Neural progenitor cell (in vitro differentiated cells): ENCODE results near the gene CTF1. TPM values are rescaled to one million over a fixed set of nuclear protein-coding genes. Genes with fewer than 3 reads are reported as not detected.
"Not testable (repeated sequence)": the region's sequence is repeated elsewhere in the genome, so short reads cannot be mapped to it uniquely, and the experiment has no call there.

ENCODE experiments used
- DNase-seq: peaks from one replicate; pipeline ENCODE4 v3.0.0-alpha.2; 2016; ENCODE audit warnings: low spot score
- H2AFZ ChIP-seq: fragments of 200-600 bp; sonication (generic); replicated peaks from 2 replicates; pipeline ENCODE4 v1.6.1; 2016; ENCODE audit warnings: antibody characterized with exemption
- H3F3A ChIP-seq: fragments of 200-600 bp; sonication (generic); 2 replicates; pipeline ENCODE4 v1.6.1; 2016; ENCODE audit warnings: antibody characterized with exemption, low read depth
- H3K27ac ChIP-seq: fragments of 200-600 bp; sonication (generic); 2 replicates; pipeline ENCODE4 v1.5.1; 2016; ENCODE audit warnings: mild to moderate bottlenecking
- H3K27me3 ChIP-seq: fragments of 200-600 bp; sonication (generic); 2 replicates; pipeline ENCODE4 v1.6.1; 2016; ENCODE audit warnings: mild to moderate bottlenecking, moderate library complexity
- H3K36me3 ChIP-seq: fragments of 200-600 bp; sonication (generic); 2 replicates; pipeline ENCODE4 v1.5.1; 2016
- H3K4me1 ChIP-seq: fragments of 200-600 bp; sonication (generic); 2 replicates; pipeline ENCODE4 v1.6.1; 2016; ENCODE audit warnings: mixed run types
- H3K4me2 ChIP-seq: fragments of 200-600 bp; sonication (generic); 2 replicates; pipeline ENCODE4 v1.6.1; 2016
- H3K4me3 ChIP-seq: fragments of 200-600 bp; sonication (generic); 2 replicates; pipeline ENCODE4 v1.5.1; 2016
- H3K79me2 ChIP-seq: fragments of 200-600 bp; sonication (generic); 2 replicates; pipeline ENCODE4 v1.6.1; 2016; ENCODE audit warnings: low read depth
- H3K9ac ChIP-seq: fragments of 200-600 bp; sonication (generic); 2 replicates; pipeline ENCODE4 v1.6.1; 2016
- H3K9me3 ChIP-seq: fragments of 200-600 bp; sonication (generic); 2 replicates; pipeline ENCODE4 v1.5.1; 2016; ENCODE audit warnings: low read depth
- H4K20me1 ChIP-seq: fragments of 200-600 bp; sonication (generic); 2 replicates; pipeline ENCODE4 v1.6.1; 2016; ENCODE audit warnings: low read depth
- H3K27ac Mint-ChIP-seq: 3 replicates; pipeline ENCODE4 v1.8.0; 2021; ENCODE audit warnings: mixed read lengths
- H3K27me3 Mint-ChIP-seq: 2 replicates; pipeline ENCODE4 v1.8.0; 2022; ENCODE audit warnings: low read depth, mild to moderate bottlenecking, inconsistent platforms, moderate library complexity, mixed read lengths; ENCODE audit not compliant: insufficient read depth
- H3K36me3 Mint-ChIP-seq: 3 replicates; pipeline ENCODE4 v1.8.0; 2021; ENCODE audit warnings: mixed read lengths
- H3K4me1 Mint-ChIP-seq: 3 replicates; pipeline ENCODE4 v1.8.0; 2021; ENCODE audit warnings: mixed read lengths
- H3K4me3 Mint-ChIP-seq: 3 replicates; pipeline ENCODE4 v1.8.0; 2021; ENCODE audit warnings: mild to moderate bottlenecking, moderate library complexity, mixed read lengths
- H3K9me3 Mint-ChIP-seq: 3 replicates; pipeline ENCODE4 v1.8.0; 2020; ENCODE audit warnings: mixed read lengths
- EZH2 ChIP-seq: fragments of 200-600 bp; sonication (generic); IDR thresholded peaks from 2 replicates; pipeline ENCODE4 v1.6.1; 2017; ENCODE audit warnings: antibody characterized with exemption, mild to moderate bottlenecking, moderate library complexity
- EZH2phosphoT487 ChIP-seq: fragments of 200-600 bp; sonication (generic); IDR thresholded peaks from 2 replicates; pipeline ENCODE4 v1.6.1; 2017; ENCODE audit warnings: antibody characterized with exemption
- total RNA-seq: library from RNA; depleted of rRNA; stranded (reverse); fragments of >200 nt; gene quantifications from 2 replicates; pipeline ENCODE4 v1.2.3, GENCODE V29; 2015; ENCODE audit warnings: low replicate concordance
- TF ChIP-seq, protein P1 (sequence below): fragments of 200-600 bp; sonication (generic); IDR thresholded peaks from 2 replicates; pipeline ENCODE4 v1.5.1; 2017; ENCODE audit warnings: antibody characterized with exemption, mild to moderate bottlenecking

Gene CTF1
- total RNA-seq, 1 donor from 2014 or later: 0.39 TPM

DNA sequence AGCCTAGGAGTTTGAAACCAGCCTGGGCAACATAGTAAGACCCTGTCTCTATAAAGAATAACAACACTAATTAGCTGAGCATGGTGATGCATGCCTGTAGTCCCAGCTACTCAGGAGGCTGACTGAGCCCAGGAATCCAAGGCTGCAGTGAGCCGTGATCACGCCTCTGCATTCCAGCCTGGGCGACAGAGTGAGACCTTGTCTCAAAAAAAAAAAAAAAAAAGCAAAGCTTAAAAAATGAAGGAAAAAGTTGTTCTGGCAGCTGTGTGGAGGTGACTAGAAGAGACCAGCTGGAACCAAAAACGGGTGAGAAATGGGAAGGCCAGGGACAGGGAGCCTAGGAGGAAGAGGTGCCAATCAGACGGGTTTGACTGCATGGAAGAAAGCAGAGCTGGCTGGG lies 6.7 kb upstream of the CTF1 start:
- Histone ChIP-seq H3K79me2 (peaks cover 8% of the 10 kb centered on the region), H3K4me1 (peaks cover 7% of the 10 kb centered on the region), H3K27ac (no peak overlapping the region), H3K27me3 (peaks cover 6% of the 10 kb centered on the region), H3K36me3 (no peaks in the 10 kb centered on the region), H2AFZ (no peak overlapping the region), H3K9me3 (no peaks in the 10 kb centered on the region), H4K20me1 (peaks cover 2% of the 10 kb centered on the region), H3F3A (peaks cover 16% of the 10 kb centered on the region), H3K4me3 (no peak overlapping the region), H3K9ac (no peak overlapping the region), H3K4me2 (no peak overlapping the region)
- no peak for DNase-seq
- Mint-ChIP-seq H3K27me3 (peaks cover 6% of the 10 kb centered on the region), H3K27ac (no peak overlapping the region), H3K36me3 (peaks cover 18% of the 10 kb centered on the region), H3K9me3 (no peaks in the 10 kb centered on the region), H3K4me1 (peaks cover 15% of the 10 kb centered on the region), H3K4me3 (peak overlapping the region; percentile 46)
- no peak for TF ChIP-seq EZH2
- TF ChIP-seq, protein P1, sequence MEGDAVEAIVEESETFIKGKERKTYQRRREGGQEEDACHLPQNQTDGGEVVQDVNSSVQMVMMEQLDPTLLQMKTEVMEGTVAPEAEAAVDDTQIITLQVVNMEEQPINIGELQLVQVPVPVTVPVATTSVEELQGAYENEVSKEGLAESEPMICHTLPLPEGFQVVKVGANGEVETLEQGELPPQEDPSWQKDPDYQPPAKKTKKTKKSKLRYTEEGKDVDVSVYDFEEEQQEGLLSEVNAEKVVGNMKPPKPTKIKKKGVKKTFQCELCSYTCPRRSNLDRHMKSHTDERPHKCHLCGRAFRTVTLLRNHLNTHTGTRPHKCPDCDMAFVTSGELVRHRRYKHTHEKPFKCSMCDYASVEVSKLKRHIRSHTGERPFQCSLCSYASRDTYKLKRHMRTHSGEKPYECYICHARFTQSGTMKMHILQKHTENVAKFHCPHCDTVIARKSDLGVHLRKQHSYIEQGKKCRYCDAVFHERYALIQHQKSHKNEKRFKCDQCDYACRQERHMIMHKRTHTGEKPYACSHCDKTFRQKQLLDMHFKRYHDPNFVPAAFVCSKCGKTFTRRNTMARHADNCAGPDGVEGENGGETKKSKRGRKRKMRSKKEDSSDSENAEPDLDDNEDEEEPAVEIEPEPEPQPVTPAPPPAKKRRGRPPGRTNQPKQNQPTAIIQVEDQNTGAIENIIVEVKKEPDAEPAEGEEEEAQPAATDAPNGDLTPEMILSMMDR: no peak
- no peak for TF ChIP-seq EZH2phosphoT487

DNA sequence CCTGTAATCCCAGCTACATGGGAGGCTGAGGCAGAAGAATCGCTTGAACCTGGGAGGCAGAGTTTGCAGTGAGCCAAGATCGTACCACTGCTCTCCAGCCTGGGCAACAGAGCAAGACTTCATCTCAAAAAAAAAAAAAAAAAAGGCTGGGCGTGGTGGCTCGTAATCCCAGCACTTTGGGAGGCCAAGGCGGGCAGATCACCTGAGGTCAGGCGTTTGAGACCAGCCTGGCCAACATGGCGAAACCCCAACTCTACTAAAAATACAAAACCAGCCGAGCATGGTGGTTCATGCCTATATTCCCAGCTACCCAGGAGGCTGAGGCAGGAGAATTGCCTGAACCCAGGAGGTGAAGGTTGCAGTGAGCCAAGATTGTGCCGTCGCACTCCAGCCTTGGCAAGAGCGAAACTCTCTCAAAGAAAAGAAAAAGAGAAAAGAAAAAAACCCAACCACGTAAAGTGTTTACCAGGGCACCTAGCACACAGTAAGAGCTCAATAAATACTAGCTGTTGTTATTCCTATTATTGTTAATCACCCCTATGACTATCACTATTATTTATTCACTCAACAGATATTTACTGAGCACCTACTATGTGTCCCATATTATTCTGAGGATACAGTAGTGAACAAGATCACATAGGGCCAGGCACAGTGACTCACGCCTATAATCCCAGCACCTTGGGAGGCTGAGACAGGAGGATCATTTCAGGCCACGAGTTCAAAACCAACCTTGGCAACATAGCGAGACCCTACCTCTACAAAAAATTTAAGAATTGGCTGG lies 5.2 kb upstream of the CTF1 start:
- peaks cover 14% of the 10 kb centered on the region for H3K4me1 ChIP-seq
- H3K4me2 ChIP-seq, H3K9ac ChIP-seq, H3K9me3 Mint-ChIP-seq, H3K79me2 ChIP-seq, H3K27ac ChIP-seq, H4K20me1 ChIP-seq, H3K36me3 ChIP-seq, H3K9me3 ChIP-seq, H3K4me3 ChIP-seq, H3K27ac Mint-ChIP-seq, DNase-seq, H2AFZ ChIP-seq: not testable (repeated sequence)
- H3F3A ChIP-seq: peaks cover 31% of the 10 kb centered on the region
- peaks cover 13% of the 10 kb centered on the region for H3K27me3 Mint-ChIP-seq
- peaks cover 15% of the 10 kb centered on the region for H3K36me3 Mint-ChIP-seq
- H3K27me3 ChIP-seq: peaks cover 12% of the 10 kb centered on the region
- peaks cover 28% of the 10 kb centered on the region for H3K4me1 Mint-ChIP-seq
- H3K4me3 Mint-ChIP-seq: peak overlapping the region; percentile 75

DNA sequence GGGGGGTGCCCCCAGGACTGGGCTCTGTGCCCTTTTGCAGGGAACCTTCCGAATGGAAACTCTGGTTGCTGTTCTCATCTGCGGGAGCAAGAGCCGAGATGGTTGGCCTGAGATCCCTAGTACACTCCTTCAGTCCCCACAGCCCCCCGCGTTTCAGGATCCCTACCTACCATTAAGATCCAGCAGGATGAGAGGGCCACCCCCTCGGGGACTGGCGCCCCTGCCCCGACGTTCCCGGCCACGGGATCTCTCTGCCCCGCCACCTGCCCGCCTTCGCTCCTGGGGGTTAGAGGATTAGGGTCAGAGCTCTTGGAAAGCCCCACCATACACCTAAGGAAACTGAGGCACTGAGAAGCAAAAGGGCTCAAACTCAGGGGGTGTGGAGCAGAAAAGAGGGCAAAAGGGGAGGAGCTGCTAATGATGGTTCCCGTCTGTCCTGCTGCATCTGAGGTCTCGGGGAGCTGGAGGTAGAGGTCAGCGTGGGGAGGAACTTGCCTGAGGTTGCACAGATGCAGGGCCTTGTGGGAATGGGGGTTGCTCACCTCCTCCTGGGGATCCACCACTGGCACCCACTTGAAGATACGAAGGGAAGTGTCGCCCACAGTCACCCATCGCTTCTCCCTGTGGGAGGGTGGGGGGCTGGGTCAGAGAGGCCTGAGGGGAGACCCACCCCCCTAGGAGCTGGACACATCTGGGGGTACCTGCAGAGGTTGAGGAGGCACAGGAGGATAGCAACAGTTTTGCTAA lies 3.6 kb upstream of the CTF1 start:
- Histone ChIP-seq H2AFZ (no peak overlapping the region), H3K4me1 (peaks cover 16% of the 10 kb centered on the region), H3K27ac (no peak overlapping the region), H3K27me3 (peaks cover 12% of the 10 kb centered on the region), H3K36me3 (no peaks in the 10 kb centered on the region), H3F3A (peaks cover 42% of the 10 kb centered on the region), H4K20me1 (peaks cover 2% of the 10 kb centered on the region), H3K9ac (no peak overlapping the region), H3K9me3 (no peaks in the 10 kb centered on the region), H3K4me3 (peak overlapping the region; percentile 71), H3K79me2 (peaks cover 8% of the 10 kb centered on the region), H3K4me2 (peak overlapping the region; percentile 95)
- Mint-ChIP-seq H3K27me3 (peaks cover 13% of the 10 kb centered on the region), H3K4me1 (peaks cover 34% of the 10 kb centered on the region), H3K9me3 (no peaks in the 10 kb centered on the region), H3K36me3 (peaks cover 12% of the 10 kb centered on the region), H3K27ac (peak overlapping the region; percentile 50), H3K4me3 (peak overlapping the region; percentile 89)
- no peak for DNase-seq
- TF ChIP-seq EZH2: no peak
- TF ChIP-seq, protein P1: no peak
- TF ChIP-seq EZH2phosphoT487: no peak

DNA sequence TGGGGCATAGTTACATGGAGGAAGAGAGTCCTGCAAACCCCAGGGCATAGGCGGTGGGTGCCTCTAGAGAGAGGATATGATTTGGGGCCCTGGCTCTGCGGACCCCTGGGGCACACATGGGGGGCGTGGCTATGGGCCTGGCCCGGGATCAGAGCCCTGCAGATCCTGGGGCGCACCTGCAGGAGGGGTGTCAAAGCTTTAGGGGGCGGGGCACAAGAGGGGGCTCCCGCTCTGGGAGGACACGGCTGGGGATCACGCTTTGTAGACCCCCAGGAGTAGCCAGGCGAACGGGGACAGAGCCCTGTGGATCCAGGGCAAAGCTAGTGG lies 3.0 kb upstream of the CTF1 start:
- peak overlapping the region; percentile 89 for H3K4me3 Mint-ChIP-seq
- H3K9me3 Mint-ChIP-seq: no peaks in the 10 kb centered on the region
- Histone ChIP-seq H4K20me1 (peaks cover 2% of the 10 kb centered on the region), H2AFZ (no peak overlapping the region), H3K9ac (peak overlapping the region; percentile 65), H3K27me3 (peaks cover 12% of the 10 kb centered on the region), H3K4me1 (peaks cover 16% of the 10 kb centered on the region), H3K27ac (no peak overlapping the region), H3K4me3 (peak overlapping the region; percentile 71), H3K79me2 (peaks cover 8% of the 10 kb centered on the region), H3K9me3 (no peaks in the 10 kb centered on the region), H3F3A (peaks cover 42% of the 10 kb centered on the region), H3K4me2 (peak overlapping the region; percentile 95), H3K36me3 (no peaks in the 10 kb centered on the region)
- TF ChIP-seq EZH2 (no peak), EZH2phosphoT487 (no peak)
- TF ChIP-seq, protein P1: no peak
- H3K27me3 Mint-ChIP-seq: peaks cover 13% of the 10 kb centered on the region
- peaks cover 12% of the 10 kb centered on the region for H3K36me3 Mint-ChIP-seq
- peaks cover 34% of the 10 kb centered on the region for H3K4me1 Mint-ChIP-seq
- peak overlapping the region; percentile 50 for H3K27ac Mint-ChIP-seq
- peak; percentile 49 for DNase-seq
